ENCODE measurements around the gene MB. TPM values are rescaled to one million over a fixed set of nuclear protein-coding genes. Genes with fewer than 3 reads are reported as not detected.

Gene MB
- total RNA-seq, 1 experiment from 2014 or later, result 0.77 TPM

DNA sequence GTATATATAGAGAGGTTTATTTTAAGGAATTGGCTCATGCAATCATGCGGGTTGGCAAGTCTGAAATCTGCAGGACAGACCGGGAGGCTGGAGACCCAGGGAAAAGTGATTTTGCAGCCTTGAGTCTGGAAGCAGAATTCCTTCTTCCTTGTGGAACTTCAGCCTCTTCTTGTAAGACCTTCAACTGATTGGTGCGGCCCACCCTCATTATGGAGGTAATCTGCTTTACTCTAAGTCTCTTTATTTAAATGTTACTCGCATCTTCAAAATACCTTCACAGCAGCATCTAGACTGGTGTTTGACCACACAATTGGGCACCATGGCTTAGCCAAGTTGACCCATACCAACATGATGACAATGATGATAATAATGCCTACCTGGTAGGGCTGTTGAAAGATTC lies 17.8 kb downstream of the MB start:
- CTCF ChIA-PET, result no interaction called here
- peaks cover 7% of the 10 kb centered on the region for H3K4me1 Mint-ChIP-seq (ENCODE audit: low read depth, unreplicated experiment)
- TF ChIP-seq, protein P1, sequence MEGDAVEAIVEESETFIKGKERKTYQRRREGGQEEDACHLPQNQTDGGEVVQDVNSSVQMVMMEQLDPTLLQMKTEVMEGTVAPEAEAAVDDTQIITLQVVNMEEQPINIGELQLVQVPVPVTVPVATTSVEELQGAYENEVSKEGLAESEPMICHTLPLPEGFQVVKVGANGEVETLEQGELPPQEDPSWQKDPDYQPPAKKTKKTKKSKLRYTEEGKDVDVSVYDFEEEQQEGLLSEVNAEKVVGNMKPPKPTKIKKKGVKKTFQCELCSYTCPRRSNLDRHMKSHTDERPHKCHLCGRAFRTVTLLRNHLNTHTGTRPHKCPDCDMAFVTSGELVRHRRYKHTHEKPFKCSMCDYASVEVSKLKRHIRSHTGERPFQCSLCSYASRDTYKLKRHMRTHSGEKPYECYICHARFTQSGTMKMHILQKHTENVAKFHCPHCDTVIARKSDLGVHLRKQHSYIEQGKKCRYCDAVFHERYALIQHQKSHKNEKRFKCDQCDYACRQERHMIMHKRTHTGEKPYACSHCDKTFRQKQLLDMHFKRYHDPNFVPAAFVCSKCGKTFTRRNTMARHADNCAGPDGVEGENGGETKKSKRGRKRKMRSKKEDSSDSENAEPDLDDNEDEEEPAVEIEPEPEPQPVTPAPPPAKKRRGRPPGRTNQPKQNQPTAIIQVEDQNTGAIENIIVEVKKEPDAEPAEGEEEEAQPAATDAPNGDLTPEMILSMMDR (IDR thresholded peaks at IDR 0.05; ENCODE audit: insufficient read depth in 1 of 2, low read depth in 1 of 2, low read length in 1 of 2, severe bottlenecking in 1 of 2, unreplicated experiment in 1 of 2), result no peak
- POLR2A ChIA-PET, result no interaction called here
- Histone ChIP-seq H3K9me3 (no peaks in the 10 kb centered on the region), H3K4me3 (ENCODE audit: low read depth, low read length) (no peak overlapping the region), H3K27me3 (replicated peaks; ENCODE audit: control insufficient read depth, insufficient read depth, low read length) (no peaks in the 10 kb centered on the region), H3K4me1 (peaks cover 11% of the 10 kb centered on the region), H3K36me3 (ENCODE audit: control insufficient read depth, insufficient read depth, low read length) (no peaks in the 10 kb centered on the region)
- H3K4me3 Mint-ChIP-seq (ENCODE audit: unreplicated experiment), result no peak overlapping the region
- H3K36me3 Mint-ChIP-seq (ENCODE audit: insufficient read depth, unreplicated experiment), result no peaks in the 10 kb centered on the region
- no peaks in the 10 kb centered on the region for H3K9me3 Mint-ChIP-seq (ENCODE audit: unreplicated experiment)
- no peaks in the 10 kb centered on the region for H3K27me3 Mint-ChIP-seq (ENCODE audit: insufficient read depth, unreplicated experiment)
- no peak for DNase-seq
- no peak overlapping the region for H3K27ac Mint-ChIP-seq (ENCODE audit: unreplicated experiment)
- intact Hi-C loops (cut with micrococcal nuclease; ENCODE audit: unreplicated experiment), result no loop called here
- no TSS peak for BruUV-seq (replicated peaks)

DNA sequence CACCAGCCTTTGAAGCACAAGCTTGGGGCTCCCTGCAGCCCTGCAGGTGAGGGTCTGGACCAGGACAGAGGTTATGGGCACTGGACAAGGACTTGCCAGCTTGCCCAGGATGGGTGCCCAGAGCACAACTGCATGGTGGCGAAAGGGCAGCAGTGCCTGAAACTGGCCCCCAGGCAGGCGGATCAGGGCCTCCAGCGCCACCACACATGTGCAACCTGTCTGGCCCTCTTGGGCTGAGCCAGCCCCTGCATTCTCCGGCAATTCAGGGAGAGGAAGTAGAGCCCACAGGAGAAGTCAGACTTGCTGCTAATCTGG lies 18.8 kb downstream of the MB start:
- Mint-ChIP-seq H3K27me3 (ENCODE audit: insufficient read depth, unreplicated experiment) (no peaks in the 10 kb centered on the region), H3K4me1 (ENCODE audit: low read depth, unreplicated experiment) (peaks cover 7% of the 10 kb centered on the region), H3K9me3 (ENCODE audit: unreplicated experiment) (no peaks in the 10 kb centered on the region), H3K4me3 (ENCODE audit: unreplicated experiment) (no peak overlapping the region), H3K27ac (ENCODE audit: unreplicated experiment) (no peak overlapping the region), H3K36me3 (ENCODE audit: insufficient read depth, unreplicated experiment) (no peaks in the 10 kb centered on the region)
- no peak overlapping the region for H3K4me3 ChIP-seq (ENCODE audit: low read depth, low read length)
- ChIA-PET POLR2A (no interaction called here), CTCF (no interaction called here)
- no TSS peak for BruUV-seq (replicated peaks)
- H3K36me3 ChIP-seq (ENCODE audit: control insufficient read depth, insufficient read depth, low read length), result no peaks in the 10 kb centered on the region
- no peaks in the 10 kb centered on the region for H3K27me3 ChIP-seq (replicated peaks; ENCODE audit: control insufficient read depth, insufficient read depth, low read length)
- no peak for DNase-seq
- no peaks in the 10 kb centered on the region for H3K9me3 ChIP-seq
- TF ChIP-seq, protein P1 (IDR thresholded peaks at IDR 0.05; ENCODE audit: insufficient read depth in 1 of 2, low read depth in 1 of 2, low read length in 1 of 2, severe bottlenecking in 1 of 2, unreplicated experiment in 1 of 2), result no peak
- intact Hi-C loops (cut with micrococcal nuclease; ENCODE audit: unreplicated experiment), result no loop called here
- peaks cover 11% of the 10 kb centered on the region for H3K4me1 ChIP-seq

DNA sequence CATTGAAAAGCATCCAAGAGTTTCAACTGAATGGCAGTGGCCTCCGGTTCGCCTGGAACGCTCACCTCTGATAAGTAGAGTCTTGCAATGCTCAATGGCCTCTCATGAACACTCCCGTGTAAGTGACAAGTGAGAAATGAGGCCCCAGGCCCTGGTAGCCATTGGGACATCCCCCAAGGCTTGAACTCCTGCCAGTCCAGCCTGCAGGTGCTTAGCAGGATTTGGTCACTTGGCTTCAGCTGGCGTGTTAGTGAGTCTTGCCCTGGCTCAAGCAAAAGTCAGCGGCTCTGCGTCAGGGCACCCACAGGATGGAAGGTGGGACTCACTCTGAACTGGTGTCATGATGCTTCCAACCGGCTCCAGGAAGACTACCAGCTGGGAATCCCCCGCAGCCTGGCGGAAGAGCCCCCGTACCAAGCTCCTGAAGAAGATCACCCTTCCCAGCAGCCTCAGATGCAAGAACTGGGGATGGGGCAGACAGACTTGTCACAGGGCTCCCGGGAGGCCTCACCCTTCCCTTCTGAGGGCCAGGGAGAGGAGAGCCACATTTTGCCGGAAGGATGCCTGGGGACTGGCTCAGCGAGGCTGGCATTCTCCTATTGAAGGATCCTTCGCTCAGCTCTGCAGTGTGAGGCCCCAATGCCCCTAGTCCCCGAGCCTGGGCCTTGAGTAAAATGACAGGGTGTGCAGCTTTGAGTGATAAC lies 19.3 kb downstream of the MB start:
- no peaks in the 10 kb centered on the region for H3K9me3 Mint-ChIP-seq (ENCODE audit: unreplicated experiment)
- ChIA-PET CTCF (no interaction called here), POLR2A (no interaction called here)
- H3K36me3 Mint-ChIP-seq (ENCODE audit: insufficient read depth, unreplicated experiment), result no peaks in the 10 kb centered on the region
- H3K4me3 Mint-ChIP-seq (ENCODE audit: unreplicated experiment), result no peak overlapping the region
- Histone ChIP-seq H3K4me3 (ENCODE audit: low read depth, low read length) (no peak overlapping the region), H3K4me1 (peaks cover 11% of the 10 kb centered on the region), H3K27me3 (replicated peaks; ENCODE audit: control insufficient read depth, insufficient read depth, low read length) (no peaks in the 10 kb centered on the region), H3K9me3 (no peaks in the 10 kb centered on the region), H3K36me3 (ENCODE audit: control insufficient read depth, insufficient read depth, low read length) (no peaks in the 10 kb centered on the region)
- peaks cover 13% of the 10 kb centered on the region for H3K4me1 Mint-ChIP-seq (ENCODE audit: low read depth, unreplicated experiment)
- BruUV-seq (replicated peaks), result no TSS peak
- no peak overlapping the region for H3K27ac Mint-ChIP-seq (ENCODE audit: unreplicated experiment)
- H3K27me3 Mint-ChIP-seq (ENCODE audit: insufficient read depth, unreplicated experiment), result no peaks in the 10 kb centered on the region
- intact Hi-C loops (cut with micrococcal nuclease; ENCODE audit: unreplicated experiment), result no loop called here
- TF ChIP-seq, protein P1 (IDR thresholded peaks at IDR 0.05; ENCODE audit: insufficient read depth in 1 of 2, low read depth in 1 of 2, low read length in 1 of 2, severe bottlenecking in 1 of 2, unreplicated experiment in 1 of 2), result no peak
- no peak for DNase-seq

All from Caco-2 (cell line).